DMS114 treated with DMSO at 0.1 percent for 48 hours (cell line): ENCODE data around the gene TLK1.
"Not testable (repeated sequence)": the region's sequence is repeated elsewhere in the genome, so short reads cannot be mapped to it uniquely, and the experiment has no call there.

Experiments used
- DNase-seq: peaks from one replicate; lab custom pipeline; 2025; ENCODE audit not compliant: unreplicated experiment; lab: John Stamatoyannopoulos, UW

Gene TLK1

DNA sequence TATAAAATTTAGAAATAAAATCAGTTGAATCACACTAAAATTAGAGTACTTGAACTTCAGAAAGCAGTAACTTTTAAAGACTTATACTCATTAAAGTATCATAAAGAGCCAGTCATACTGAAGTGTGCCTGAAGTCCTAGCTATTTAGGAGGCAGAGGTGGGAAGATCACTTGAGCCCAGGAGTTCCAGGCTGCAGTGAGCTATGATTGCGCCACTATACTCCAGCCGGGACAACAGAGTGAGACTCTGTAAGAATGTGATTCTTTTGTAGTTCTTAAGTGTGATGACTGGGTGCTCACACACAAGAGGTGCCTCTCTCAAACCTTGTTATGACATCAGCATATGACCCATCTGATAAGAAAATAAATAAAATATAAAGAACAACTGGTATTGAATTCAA is 14.6 kb downstream of the TLK1 start:
- DNase-seq, result no peak

DNA sequence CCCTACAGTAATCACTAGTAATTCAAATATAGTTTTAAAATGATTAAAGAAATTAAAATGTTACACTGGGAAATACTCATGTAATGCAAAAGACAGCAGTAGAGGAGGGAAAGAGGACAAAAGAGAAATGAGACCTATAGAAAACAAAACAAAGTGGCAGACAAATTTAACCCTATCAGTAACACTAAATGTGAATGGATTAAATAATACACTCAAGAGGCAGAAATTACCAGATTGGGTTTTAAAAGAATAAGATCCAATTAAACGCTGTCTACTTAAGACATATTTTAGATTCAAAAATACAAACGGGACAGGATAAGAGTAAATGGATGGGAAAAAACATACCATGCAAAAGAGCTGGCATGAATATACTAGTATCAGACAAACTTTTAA is 17.0 kb downstream of the TLK1 start:
- DNase-seq, result no peak

DNA sequence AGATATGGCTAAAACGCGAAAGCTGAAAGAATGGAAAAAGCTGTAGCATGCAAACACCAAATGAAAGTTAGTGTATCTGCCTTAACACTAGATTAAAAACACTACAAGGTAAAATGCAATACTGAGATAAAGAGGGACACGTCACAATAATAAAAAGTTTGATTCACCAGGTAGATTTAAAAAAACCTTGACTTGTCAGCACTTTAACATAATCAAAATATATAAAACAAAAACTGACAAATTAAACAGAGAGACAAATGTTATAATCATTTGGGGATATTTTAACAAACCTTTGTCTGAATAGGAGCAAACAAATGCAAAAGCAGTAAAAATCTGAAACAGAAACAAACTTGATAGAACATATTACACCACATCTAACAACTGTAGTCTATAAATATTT is 18.3 kb downstream of the TLK1 start:
- no peak for DNase-seq

DNA sequence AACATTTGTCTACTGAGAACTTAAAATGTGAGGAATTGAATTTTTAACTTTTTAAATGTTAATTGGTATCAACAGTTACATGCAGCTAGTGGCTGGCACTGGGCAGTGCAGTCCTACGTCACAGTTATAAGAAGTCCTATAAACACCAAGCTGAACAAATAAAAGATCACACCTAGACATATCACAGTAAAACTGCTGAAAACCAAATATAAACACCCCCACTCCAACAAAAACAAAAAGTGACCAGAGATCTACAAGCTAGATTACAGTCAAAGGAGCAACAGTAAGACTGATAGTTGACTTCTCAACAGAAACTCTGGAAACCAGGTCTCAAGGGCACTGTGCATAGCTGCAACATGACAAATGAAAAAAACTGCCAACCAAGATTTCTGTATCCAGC is 19.4 kb downstream of the TLK1 start:
- DNase-seq, result no peak

DNA sequence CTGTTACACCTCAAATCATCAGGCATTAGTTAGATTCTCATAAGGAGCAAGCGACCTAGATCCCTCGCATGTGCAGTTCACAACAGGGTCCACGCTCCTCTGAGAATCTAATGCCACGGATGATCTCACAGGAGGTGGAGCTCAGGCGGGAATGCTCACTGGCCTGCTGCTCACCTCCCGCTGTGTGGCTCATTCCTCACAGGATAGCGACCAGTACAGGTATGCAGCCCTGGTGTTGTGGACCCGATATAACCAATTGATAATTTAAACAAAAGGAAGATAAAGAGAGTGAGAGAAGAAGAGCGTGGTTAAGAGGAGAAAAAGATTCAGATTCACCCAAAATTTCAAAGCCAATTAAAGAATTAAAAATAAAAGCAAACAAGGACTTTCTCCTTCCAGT is 20.8 kb downstream of the TLK1 start:
- DNase-seq, result no peak

DNA sequence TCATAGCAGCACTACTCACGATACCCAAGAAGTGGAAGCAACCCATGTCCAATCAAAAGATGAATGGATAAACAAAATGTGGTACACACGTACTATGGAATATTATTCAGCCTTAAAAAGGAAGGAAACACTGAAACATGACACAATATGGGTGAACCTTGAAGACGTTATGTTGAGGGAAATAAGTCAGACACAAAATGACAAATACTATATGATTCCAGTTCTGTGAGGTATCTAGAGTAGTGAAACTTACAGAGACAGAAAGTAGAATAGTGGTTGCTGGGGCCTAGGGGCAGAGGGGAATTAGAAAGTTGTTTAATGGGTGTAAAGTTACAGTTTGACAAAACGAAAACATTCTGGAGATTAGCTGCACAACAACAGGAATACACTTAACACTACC is 24.7 kb downstream of the TLK1 start:
- no peak for DNase-seq

DNA sequence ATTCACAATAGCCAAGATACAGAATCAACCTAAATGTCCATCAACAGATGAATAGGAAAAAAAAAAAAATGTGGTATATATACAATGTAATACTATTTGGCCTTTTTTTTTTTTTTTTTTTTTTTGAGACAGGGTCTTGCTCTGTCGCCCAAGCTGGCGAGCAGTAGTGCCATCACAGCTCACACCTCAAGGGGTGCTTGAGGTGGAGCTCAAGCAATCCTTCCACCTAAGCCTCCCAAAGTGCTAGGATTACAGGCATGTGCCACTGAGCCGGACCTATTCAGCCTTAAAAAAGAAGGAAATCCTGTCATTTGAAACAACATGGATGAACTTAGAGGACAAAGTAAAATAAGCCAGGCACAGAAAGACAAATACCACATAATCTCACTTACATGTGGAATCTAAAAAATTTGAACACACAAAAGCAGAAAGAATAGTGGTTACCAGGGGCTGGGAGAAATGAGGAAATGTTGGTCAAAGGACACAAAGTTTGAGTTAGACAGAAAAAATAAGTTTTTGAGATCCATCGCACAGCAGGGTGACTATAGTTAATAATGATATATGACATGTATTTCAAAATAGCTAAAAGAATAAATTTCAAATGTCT is 26.0 kb downstream of the TLK1 start:
- DNase-seq, result no peak

DNA sequence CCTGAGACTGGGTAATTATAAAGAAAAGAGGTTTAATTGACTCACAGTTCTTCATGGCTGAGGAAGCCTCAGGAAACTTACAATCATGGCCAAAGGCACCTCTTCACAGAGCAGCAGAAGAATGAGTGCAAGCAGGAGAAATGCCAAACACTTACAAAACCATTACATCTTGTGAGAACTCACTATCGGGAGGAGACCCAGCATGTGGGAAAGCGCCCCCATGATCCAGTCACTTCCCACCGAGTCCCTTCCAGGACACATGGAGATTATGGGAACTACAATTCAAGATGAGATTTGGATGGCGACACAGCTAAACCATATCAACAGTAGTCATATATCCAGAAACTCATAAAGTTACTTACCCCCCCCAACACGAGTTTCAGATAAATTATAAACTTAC is 28.6 kb downstream of the TLK1 start:
- DNase-seq, result no peak

DNA sequence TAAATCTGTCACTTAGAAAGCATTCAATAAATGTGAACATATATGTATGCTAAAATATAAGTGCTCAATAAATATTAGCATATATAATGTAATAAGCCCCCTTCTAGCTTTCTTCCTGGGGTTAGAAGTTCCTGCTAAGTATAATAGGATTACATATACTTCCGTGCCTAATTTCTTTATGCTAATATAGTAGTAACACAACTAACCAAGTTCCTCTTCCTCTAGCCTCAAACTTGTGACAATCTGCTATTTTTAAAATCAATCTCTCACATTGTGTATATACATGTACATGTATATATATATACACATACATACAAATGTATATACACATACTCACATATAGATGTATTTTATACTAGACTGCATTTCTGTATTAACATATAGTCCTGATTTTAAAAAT is 32.2 kb downstream of the TLK1 start:
- no peak for DNase-seq

DNA sequence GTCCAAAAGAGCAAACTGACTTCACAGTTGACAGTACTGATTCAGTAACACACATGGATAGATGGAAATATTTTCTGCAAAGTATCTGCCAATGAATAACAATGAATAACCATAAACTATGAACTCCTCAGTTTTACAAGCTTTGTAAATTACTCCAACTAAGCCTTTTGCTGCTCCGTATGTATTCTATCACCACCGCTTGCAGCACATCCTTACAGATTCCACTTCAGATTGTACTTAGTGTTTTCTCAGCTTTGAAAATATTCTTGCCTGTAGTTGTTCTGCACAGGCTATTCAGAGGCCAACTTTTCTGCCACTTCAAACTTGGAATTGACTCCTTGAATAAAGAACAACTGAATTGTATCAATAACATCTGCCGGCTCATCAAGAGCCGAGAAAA is 36.2 kb downstream of the TLK1 start:
- no peak for DNase-seq

DNA sequence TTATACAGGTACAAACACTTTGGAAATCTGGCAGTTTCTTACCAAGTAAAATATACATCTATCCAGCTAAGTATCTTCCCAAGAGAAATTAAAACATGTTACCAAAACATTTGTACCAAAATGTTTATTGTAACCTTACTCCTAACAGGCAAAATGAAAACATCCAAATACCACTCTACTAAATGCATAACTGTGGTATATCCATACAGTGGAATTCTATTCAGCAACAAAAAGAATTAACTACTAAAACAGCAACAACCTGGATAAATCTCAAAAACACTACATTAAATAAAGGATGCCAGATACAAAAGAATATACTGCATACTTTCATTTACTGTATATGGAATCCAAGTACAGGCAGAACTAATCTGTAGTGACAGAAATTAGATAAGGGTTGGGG is 51.1 kb downstream of the TLK1 start:
- DNase-seq, result no peak

DNA sequence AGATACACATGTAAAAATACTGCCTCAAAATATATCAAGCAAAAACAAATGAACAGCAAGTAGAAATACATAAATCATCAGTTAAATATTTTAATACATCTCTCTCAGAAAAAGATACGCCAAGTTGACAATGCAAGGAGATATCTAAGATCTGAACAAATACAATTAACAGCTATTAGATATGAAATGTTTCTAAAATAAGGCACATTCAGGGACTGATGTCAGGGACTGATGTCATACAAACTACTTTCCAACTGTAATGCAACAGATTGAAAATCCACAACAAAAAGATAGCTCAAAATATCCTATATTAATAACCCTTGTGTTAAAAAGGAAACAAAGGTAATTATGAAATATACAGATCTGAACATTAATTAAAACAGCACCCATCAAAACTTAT is 51.7 kb downstream of the TLK1 start:
- DNase-seq, result no peak

DNA sequence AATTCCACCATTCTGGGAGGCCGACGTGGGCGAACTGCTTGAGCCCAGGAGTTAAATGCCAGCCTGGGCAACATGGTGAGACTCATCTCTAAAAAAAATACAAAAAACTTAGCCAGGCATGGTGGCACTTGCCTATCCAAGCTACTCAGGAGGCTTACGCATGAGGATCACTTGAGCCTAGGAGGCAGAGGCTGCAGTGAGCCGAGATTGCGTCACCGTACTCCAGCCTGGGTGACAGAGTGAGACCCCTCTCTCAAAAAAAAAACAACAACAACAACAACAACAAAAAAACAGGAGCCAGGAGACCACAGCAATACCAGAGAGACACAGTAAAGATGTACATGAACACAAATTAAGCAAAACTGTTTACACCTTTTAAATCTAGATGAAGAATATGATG is 52.9 kb downstream of the TLK1 start:
- no peak for DNase-seq

DNA sequence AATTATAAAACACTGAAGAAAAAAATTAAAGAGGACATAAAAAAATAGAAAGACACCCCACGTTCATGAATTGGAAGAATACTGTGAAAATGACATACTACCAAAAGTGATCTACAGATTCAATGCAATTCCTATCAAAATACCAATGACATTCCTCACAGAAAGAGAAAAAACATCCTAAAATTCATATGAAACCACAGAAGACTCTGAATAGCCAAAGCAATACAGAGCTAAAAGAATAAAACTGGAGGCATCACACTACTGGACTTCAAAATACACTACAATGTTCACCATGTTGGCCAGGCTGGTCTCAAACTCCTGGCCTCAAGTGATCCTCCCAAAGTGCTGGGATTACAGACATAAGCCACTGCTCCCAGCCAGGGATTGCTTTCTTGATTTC is 56.3 kb downstream of the TLK1 start:
- DNase-seq, result no peak

DNA sequence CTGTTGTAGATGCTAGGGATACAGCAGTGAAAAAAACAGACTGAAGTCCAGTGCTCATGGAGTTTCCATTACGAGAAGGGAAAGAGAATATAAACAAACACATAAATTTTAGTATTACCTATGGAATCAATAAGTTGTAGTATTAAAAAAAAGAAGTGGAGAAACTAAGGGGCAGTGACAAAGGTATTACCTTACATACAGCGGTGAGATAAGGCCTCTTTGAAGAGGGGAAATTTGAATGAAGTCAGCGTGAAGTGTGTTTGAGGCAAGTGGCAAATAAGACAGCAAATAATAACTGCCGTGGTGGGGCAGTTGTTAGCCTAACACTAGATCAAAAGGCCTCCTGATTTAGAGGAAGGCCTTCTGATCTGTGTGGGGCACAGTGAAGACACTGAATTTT is 57.9 kb downstream of the TLK1 start:
- DNase-seq, result no peak

DNA sequence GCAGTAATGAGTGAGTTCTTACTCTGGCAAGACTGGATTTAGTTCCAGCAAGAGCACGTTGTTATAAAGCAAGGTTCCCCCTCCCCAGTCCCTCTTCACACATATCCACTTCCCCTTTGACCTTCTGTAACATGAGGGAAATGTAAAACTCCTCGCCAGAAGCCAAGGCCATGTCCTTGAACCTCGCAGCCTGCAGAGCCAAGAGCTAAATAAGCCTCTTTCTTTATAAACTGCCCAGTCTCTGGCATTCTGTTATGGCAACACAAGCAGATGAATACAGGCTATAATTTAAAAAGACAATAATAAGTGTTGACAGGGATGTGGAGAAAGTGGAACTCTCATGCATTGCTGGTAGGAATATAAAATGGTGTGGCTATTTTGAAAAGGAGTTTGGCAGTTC is 60.3 kb downstream of the TLK1 start:
- DNase-seq, result no peak

DNA sequence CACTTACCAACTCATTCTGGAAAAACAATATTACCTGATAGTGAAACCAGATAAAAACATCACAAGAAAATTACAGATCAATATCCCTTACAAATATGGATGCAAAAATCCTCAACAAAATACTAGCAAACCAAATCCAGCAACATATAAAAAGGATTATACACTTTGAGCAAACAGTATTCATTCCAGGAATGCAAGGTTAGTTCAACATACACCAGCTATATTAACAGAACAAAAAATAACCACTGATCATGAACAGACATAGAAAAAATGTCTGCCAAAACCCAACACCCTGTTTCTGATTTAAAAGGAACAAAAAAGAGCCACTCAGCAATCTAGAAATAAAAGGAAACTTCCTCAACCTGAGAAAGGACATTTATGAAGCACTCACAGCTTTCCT is 62.1 kb downstream of the TLK1 start:
- no peak for DNase-seq

DNA sequence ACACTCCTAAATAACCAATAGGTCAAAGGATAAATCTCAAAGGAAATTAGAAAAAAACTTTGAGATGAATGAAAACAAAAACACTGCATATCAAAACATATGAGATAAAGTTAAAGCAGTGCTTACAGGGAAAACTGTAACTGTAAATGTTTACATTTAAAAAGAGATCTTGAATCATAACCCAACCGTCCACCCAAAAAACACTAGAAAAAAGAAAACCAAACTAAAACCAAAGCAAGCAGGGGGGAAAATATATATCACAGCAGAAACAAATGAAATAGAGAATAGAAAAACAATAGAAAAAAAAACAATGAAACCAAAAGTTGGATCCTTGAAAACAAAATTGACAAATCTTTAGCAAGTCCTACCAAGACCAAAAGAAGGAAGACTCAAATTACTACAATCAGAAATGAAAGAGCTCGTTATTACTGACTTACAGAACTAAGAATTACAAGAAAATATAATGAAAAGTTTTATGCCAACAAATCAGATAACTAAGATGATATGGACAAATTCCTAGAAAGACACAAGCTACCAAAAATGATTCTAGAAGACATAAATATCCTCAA is 65.6 kb downstream of the TLK1 start:
- DNase-seq, result no peak

DNA sequence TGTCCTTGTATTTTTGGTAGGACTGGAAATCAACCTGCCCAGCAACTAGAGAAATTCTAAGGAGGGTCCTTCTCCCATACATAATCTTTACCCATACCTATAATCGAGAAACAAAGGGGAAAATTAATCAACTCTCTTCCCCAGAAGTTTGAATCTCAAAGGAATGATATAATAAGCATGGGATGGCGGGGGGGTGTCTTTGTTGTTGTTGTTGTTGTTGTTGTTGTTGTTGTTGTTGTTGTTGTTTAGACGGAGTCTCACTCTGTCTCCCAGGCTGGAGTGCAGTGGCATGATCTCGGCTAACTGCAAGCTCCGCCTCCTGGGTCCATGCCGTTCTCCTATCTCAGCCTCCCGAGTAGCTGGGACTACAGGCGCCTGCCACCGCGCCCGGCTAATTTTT is 69.2 kb downstream of the TLK1 start:
- DNase-seq, result not testable (repeated sequence)

DNA sequence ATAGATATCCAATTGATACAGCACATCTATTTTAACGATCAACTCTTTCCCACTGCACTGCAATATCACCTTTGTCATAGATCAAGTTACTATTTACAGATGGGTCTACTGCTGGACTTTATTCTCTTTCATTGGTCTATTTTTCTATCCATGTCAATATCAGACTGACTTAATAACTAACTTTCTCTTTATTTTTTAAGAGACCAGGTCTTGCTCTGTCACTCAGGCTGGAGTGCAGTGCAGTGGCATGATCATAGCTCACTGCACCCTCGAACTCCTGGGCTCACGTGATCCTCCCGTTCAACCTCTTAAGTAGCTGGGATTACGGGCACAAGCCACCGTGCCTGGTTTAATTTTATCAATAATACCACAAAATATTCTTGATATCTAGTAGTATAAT is 71.2 kb downstream of the TLK1 start:
- DNase-seq, result no peak

DNA sequence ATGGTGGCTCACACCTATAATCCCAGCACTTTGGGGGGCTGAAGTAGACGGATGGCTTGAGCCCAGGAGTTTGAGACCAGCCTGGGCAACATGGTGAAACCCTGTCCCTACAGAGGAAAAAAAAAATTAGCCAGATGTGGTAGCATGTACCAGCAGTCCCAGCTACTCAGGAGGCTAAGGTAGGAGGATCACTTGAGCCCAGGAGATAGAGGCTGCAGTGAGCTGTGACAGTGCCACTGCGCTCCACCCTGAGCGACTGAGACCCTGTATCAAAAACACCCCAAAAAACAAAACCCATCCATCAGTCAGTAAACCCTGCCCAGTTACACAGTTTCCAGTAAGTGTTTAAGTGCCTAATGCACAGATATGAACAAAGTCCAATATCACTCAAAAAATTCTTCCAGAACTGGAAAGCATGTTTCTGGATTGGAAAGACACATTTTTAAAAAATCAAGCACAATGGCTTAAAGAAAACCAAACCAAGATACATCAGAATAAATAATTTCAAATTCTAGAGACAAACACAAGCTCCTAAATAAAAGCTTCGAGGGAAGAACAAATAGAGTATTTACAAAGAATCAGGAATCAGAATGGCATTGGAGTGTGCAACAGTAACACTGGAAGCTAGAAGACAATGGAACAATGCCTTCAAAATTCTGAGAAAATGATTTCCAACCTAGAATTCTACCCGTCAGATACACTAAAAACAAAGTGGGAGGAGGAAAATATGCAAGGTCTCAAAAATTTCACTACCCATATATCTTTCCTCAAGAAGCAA is 72.4 kb downstream of the TLK1 start:
- DNase-seq, result no peak

DNA sequence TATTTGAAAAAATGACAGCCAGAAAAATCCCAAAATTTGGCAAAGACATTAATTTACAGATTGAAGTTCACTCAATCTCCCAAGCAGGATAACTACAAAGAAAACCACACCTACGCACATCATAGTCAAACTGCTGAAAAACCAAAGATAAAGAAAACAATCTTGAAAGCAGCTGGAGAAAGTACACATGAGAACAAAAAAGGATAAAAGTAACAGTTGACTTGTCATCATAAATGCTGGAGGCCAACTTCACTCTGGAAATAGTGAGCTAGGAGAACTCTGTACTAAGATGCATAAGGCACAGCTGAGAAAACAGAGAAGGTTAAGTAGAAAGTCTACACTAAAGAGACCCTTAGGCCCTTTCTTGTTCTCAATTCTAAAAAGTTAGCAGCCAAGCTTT is 73.1 kb downstream of the TLK1 start:
- DNase-seq, result no peak
